Ovary (tissue), 3 donors: ENCODE data around the gene KDM6A.

Experiments used
- CTCF ChIP-seq, 3 donors: fragments of 450-650 bp in 2 of 3; fragments of 200-600 bp in 1 of 3; IDR thresholded peaks; one replicate each; pipeline versions ENCODE4 v1.5.1 to v1.8.0; 2016 to 2022; ENCODE audit warnings: antibody characterized with exemption in 3 of 3, mild to moderate bottlenecking in 1 of 3
- EP300 ChIP-seq: sonication (generic); formaldehyde crosslinking; IDR thresholded peaks from one replicate; pipeline ENCODE4 v1.6.1; 2017; ENCODE audit warnings: antibody characterized with exemption
- POLR2A ChIP-seq: fragments of 450-650 bp; IDR thresholded peaks from one replicate; pipeline ENCODE4 v1.6.1; 2017; ENCODE audit warnings: antibody characterized with exemption, mild to moderate bottlenecking, moderate library complexity
- donor health status: DM: no; HTN: no; CAD: no.

DNA sequence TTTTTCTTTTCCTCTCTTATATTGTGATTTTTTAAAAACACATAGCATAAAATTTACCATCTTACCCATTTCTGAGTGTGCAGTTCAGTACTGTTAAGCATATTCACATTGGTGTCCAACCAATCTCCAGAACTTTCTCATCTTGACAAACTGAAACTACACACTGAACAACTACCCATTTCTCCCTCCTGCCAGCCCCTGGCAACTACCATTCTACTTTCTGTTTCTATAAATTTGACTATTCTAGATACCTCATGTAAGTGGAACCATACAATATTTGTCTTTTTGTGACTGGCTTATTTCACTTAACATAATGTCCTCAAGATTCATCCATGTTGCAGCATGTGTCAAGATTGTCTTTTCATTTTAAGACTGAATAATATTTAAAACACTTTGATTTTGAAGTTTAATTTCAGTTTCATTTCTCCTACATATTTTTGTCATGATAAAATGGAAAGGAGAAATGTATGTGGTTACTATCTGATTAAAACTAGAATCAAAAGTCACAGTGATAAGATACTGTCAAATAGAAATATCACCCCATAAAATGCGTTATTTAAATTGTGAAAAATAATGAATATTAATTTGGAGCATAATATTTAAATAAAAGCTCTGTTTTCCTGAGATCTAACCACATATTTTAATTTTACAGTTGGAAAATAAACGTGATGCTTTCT is 204.9 kb downstream of the KDM6A start:
- TF ChIP-seq CTCF (IDR thresholded peaks at IDR 0.05) (no peak), POLR2A (no peak), EP300 (no peak)
